Islet precursor cell (in vitro differentiated cells): Measurements from ENCODE around the gene SLC25A51.

Experiments used
- DNase-seq: peaks from one replicate; pipeline ENCODE4 v3.0.0-alpha.2; 2018

Gene SLC25A51

DNA sequence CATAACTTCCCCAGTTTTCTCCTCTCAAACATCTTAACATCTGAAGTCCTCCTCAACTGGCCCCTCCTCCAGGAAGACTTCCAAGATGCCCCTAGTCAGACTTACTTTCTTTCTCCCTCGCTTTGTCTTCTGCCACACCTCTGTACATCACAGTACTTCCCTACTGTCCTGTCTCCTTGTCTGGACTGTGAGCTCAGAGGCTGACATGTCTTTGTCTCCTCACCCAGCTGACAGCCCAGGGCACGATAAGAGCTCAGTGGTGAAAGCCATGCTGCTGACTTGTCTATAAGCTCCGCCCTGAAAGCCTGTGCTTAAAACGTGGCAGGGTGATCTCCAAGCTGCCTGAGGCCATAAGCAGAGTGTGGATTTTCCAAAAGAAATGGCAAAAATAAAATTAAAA, 33.0 kb upstream of the SLC25A51 start:
- peak; percentile 95 for DNase-seq

DNA sequence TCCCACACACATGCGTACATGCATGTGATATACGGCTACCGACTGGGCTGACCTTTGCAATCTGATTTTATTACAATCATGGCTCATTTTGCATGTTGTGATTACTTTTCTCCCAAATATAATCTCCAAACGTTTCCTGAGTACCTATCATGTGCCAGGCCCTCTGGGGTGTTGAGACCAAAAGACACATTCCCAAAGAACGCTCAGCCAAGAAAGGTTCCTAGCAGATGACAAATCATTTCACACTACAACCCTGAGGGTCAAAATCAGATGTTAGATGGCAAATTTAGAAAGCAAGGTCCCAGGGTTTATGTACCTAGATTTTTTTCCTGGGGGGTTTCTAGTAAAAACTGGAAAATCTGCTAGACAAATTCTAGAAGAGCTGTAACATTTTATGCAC, 32.4 kb upstream of the SLC25A51 start:
- no peak for DNase-seq

DNA sequence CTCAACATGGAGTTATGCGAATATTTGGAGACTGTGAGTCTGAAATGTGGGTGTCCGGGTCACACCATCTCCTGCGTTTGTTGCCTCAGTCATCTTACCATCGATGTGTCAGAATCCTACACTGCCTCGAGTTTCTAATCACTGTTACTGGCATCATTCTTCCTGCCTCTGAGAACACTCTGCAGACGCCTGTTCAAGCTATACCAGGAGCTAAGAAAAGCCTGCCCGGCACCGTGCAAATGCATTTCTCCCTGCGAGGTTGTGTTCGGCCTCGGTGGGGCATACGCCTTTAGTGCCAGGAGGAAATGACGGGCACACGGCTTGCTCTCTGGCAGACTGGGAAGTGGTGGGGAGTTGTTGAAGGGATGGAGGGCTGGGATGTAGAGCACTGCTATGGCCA, 31.2 kb upstream of the SLC25A51 start:
- DNase-seq = no peak

DNA sequence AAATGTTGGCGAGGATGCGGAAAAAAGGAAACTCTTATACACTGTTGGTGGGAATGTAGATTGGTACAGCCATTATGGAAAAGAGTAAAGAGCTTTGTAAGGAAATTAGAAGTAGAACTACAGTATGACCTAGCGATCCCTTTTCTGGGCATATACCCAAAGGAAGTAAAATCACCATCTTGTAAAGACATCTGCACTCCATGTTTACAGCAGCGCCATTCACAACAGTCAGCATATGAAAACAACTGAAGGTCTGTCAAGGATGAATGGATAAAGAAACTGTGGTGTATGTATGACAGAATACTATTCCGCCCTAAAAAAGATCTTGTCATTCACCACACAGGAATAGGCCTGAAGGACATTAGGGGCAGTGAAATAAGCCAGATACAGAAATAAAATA, 27.7 kb upstream of the SLC25A51 start:
- DNase-seq = no peak

DNA sequence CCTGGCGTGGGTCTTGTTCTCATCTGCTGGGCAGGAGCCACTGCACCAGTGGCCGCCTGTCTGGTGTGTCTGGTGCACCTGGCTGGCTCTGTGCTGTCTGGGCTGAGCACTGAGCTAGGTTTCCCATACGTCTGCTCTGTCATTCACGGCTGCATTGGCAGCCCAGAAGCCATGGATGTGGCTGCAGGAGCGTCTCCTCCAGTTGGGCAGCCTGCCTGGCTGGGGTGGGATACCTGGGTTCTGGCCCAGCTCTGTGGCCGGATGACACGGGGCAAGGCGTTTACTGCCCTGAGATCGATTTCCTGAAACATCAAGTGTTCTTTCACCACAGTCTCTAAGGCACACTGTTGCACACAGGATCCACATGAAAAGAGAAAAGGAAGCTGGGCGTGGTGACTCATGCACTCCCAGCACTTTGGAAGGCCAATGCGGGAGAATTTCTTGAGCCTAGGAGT, 25.5 kb upstream of the SLC25A51 start:
- DNase-seq = no peak

DNA sequence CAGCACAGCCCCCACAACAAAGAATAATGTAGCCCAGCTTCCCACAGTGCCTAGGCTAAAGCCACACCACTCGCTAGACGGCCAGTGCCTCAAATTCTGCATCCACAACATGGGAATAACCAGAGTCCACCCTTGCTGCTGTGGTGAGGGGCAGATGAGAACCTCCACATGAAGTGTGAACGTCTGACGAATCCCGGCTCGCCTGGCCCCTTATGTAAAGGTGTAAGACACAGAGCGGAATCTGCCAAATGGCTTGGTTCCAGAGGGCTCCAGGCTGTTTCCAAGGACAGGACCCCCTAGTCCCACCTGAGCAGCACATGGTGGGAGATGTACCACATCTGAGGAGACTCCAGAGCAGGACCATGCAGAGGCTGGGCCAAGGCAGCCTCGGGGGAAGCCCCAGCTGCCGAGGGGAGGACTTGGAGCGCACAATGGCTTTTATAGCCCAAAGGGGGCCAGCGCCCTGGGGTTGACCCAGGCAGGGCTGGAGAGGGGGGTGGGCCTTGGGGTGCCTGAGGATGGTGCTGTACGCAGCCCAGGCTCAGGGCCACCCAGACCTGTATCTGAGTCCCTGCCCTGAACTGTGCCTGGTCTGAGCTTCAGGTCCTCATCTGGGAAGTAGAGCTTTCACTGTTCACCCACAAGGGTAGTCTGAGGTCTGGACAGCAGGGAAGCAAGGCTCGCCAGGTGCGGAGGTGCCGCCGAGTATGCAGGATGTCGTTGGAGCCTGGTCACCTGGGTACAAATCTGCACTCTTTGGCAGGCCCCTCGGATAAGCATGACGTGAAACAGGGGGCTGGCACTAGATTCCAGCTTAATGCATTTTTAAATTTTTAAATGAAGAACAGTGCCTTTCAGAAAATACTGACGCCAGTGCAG, 24.9 kb upstream of the SLC25A51 start:
- DNase-seq = no peak

DNA sequence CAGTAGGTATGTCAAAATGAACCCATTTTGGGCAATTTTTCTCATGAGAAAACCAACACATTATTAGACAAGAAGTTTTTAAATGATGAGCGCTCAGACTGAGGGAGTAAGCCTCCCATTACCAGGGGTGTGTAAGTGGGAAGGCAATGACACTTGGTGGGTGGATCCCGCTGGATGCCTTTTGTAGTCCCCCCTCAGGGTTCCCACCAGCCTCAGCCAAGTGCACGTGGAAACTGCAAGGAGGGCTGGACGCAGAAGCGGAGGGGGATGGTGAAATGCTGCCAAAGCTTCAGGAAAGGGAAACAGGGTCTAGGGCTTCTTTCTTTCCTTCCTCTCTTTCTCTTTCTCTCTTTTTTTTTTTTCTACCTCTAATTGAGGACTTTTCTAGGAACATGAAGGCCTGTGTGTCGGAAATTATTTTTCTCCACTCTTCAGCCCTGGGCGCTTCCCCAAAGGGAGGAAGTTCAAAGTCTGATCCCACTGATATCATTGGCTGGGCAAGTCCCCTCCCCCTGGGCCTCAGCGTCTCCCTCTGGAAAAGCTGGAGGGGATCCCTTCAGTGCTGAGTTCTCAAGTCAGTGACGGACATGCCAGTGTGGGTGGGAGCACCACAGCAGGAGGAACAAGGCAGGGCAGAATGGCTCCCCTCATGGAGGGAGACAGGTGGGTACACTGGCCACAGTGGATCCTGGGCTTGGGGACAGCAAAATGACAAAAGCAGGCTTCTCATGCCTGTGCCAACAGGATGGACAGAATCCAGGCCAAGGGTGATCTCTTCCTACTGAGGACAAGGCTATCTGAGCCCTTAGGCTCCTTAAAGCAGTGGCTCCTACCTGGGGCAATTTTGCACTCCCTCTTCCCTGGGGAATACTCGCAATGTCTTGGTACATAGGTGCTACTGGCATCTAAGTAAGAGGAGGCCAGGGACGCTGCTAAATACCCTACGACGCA, 23.9 kb upstream of the SLC25A51 start:
- DNase-seq = no peak

DNA sequence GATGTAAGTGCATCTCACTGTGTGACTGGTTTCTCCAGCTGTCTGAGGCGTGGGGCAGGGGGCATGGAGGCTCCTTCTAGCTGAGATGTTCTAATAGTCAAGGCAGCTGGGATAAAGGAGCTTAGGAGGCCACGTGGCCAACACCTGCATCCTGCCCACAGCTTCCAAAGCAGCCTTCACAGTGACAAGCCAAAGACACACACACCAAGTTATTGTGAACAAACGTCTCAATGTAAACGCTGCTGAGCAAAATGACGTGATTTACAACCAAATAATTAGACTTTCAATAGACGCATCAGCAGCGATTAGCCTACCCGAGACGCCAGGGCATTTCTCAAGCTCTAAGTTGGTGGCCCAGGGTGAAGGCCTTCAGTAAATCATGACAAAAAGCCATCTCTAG, 23.2 kb upstream of the SLC25A51 start:
- no peak for DNase-seq

DNA sequence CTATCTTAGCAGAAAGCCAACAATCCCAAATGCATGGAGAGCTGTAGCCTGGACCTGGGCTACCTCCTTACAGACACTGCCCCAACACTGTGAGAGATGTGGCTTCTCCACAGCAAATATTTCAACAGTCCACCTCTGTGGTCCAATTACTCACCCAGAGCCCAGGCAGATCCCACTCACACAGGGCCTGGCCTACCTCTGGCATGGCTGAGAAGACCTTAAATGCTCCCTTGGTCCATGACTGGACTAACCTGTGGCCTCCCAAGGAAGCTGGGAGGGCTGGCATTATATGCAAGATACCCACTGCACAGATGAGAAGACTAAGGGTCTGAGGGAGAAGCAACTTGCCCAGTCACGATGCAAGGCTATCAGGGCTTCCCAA, 22.8 kb upstream of the SLC25A51 start:
- no peak for DNase-seq

DNA sequence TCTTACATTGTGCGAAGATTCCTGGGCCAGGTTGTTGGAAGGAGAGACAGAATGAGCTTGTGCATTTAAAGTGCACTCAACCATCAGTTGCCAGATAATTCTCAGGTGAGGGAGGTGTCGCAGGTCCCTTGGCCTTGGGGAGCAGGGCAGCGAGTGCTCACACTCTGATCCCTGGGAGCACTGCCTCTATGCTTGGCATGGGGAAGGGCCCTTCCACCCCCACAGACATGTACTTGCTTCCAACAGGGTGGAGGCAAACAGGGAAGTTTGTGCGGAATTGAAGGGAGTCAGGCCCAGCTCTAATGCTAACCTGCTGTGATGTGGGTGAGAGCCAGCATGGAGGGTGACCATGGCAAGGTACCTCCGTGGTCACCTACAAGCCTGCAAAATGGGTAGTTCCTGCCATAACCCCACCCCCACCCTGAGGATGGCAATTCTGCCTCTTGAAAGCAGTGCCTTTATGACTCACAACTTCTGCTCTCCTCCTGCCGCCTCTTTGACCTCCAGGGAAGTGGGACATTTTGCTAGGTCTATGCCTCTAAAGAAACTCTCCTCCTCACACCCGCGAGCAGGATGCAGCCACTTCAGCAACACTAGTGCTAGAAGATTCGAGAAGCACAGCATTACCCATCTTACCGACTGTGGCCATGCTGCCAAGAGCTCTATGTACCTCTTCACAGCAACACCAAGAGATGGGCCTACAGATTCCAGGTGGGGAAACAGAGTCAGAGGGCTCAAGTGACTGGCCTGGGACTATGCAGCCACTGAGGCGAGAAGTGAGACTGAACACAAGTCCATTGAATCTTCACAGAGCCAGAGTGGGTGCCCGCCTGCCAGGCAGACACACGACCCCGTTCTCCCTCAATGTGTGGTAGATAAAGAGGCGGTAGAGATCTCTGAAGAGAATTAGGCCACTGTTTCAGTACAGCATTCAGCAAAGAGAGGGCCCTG, 22.1 kb upstream of the SLC25A51 start:
- DNase-seq = no peak

DNA sequence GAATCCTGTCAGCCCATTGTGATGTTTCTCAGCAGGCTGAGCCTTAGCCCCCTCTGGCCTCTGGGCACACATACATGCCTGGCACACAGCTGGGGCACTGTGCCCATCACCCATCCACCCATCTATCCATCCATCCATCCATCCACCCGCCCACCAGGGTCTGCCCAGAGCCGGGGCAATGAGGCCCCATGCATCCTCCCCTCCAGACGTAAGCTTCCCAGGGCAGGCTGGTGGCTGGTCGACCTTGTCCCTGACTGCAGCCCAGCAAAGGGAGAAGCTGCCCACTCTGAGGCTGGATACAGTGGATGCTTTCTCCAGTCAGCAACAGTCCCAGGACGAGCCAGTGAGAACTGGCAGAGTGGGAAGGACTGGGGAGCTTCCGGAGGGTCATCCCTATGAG, 21.1 kb upstream of the SLC25A51 start:
- peak; percentile 49 for DNase-seq

DNA sequence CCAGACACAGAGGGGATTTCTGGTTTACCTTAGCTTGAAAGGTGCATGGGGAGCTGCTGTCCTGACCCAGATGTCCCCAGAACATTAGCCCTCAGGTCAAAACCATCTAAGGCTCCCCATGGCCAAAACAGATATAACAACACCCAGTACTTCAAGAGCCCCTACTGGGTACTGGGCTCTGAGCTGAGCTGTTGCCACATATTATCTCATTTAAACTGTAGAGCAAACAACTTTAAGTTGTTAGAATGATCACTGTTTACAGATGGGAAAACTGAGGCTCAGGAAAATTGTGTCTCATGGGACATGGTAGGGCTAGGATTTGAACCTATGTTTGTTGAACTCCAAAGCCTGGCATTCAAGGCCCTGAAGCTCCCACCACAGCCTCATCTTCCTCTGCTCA, 20.6 kb upstream of the SLC25A51 start:
- no peak for DNase-seq

DNA sequence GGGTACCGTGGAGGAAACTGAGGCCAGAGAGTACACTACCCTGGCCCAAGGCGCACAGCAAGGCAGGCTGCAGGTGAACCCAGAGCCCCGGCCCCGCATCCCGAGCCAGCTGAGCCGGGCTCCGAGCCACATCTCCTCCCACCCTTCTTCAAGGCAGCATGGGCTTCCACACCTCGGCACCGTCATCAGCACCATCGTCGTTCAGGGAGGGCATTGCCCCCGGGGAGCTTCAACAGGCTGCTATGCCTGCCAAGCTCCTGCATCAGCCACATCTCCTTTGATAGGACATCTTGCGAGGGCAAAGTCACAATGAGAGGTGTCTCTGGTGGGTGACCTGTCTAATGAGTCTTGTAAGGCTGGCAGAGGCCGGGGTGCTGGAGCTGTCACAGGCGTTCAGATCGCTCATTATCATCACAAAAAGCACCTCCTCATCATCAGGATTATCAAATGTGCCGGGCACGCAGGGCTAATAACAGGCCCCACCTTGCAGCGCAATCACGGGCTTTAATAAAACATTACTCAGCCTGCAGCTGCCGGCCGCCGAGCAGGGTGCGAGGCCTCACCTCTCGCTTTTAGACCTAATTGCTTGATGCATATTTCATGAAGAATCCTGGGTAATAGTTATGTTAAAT, 20.0 kb upstream of the SLC25A51 start:
- peak; percentile 47 for DNase-seq

DNA sequence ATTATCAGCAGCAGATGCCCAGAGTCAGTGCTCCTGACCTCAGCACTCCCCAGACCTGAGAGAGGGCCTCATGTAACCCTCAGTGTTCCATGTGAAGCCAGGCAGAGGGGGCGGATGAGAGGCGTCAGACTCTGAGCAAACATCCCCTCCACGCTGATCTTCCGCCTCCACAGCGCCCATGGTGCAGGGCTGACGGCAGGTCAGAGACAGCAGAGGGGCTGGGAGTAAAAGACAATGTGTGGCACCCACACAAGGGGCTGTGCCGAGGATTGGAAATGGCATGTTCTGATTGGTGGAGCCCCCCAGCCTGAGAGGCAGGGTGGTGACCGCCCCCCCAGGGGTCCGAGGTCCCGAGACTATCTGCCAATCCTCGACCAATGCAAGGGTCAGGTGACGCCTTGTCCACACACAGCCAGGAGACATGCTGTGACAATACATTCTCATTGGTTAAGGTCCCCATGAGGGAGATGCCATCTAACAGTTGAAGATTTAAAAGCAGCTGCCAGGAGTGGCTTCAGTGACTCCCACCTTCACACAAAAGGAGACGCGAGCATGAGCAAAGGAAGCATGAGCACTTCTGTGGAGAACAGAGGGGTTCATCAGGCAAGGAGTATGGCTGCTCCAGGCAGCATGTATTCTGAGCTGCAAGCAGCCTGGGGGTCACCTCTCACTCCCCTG, 19.3 kb upstream of the SLC25A51 start:
- DNase-seq = no peak

DNA sequence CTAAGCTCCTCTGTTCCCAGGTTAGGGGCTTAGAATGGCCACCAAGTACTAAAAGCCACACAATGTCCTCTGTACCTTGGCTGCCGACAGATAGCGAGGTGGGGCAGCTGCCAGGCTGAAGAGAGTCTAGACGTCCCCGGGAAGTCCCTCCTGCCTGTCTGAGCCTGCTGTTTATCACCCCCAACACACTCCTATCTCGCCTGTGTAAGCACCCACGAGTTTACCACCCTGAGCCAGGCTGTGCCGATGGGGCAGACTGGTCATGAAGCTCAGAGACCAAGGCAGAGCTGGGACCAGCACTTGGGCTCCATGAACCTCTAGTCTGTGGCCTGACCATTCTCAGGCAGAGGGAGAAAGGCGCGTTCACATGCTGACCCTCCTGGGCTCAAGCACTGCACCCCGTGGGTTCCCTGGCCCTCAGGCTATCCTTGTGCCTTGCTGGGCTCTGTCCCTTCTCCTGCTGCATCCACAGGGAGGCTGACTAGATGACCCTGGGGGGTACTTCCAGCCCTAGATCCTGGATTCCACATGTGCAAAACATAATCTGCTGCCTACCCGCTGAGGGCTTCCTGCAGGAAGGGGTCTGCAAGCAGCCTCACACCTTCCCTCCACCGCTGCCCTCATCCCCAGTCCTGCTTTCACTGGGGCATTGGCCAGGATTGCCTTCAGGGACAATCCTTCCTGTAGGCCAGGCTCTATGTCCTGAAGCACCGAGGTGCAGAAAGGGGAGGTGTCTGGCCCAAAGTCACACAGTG, 18.6 kb upstream of the SLC25A51 start:
- DNase-seq = peak; percentile 53

DNA sequence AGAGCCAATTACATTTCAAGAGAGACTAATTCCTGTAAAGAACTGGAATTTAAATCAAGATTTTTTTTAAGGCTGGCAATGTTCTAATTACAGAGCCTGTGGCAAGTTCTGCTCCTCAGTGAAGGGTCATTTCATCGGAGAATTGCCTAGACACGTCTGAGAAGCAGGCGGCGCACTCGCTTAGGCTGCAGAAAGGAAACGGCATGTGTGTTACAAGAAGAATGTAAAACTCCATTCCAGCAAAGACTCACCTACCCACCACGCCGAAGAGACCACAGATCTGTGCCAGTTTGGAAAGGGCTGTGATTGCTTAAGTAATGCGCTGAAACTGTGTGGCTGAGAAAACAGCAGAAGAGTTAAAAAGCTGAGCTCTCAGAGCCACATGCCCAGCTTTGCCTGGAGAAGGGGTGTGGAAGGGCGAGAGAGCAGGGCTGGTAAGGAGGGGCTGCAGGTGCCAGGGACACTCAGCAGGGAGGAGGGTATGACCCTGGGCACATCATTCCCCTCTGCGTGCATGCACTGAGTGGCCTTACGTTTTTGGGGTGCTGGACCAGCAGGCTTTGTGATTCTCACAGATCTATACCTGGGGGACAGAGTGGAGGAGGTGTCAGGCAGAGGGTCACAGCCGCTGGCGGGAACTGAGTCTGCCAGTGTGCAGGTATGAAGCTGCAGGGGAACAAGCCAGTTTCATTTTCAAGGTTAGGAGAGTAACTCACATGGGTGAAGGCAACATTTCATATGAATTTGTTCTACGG, 17.8 kb upstream of the SLC25A51 start:
- peak; percentile 50 for DNase-seq

DNA sequence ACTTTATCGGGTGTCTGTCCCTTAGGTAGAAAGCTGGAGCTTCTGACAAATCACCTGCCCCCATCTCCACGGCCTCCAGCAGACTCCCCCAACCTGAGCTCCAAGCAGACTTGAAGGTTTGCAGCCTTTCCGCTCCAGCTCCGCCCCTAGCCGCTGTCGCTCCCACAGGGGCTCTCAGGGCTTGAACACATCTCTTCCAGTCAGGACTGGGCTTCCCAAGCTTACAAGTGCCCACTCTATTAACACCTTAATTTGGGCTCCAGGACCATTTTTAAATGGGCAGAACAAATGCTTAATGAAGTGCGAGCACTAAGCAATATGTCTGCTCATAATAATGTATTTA, 17.2 kb upstream of the SLC25A51 start:
- peak; percentile 45 for DNase-seq

DNA sequence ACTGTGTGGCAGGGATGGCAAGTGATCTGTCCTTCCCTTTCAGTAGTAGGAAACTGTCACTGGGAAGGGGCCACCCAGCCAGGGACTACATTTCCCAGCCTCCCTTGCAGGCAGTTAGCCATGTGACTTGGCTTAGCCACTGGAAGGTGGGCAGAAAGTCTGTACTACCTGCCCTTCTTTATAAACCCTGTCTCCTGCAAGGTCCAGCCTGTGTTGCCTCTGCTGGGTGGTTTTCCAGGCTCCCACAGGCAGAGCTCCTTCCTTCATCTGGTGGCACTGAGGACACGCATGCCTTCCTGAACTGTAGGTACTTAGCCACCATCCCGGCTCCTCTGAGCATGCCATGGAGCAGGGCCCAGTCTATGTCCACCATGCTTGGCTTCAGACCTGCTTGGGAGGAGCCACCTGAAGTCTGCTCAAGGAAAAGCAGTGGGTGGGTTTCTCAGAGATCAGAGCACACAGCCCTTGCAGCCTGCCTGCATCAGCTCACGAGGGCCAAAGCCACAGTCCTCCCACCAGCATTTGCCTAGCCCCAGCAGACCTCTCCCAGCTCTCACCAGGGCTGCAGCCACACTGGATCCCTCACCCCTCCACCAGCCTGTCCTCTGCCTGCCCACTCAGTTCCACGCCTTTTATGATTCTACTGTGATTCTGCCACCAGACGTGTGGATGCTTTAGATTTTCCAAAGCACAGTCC, 16.7 kb upstream of the SLC25A51 start:
- peak; percentile 57 for DNase-seq

DNA sequence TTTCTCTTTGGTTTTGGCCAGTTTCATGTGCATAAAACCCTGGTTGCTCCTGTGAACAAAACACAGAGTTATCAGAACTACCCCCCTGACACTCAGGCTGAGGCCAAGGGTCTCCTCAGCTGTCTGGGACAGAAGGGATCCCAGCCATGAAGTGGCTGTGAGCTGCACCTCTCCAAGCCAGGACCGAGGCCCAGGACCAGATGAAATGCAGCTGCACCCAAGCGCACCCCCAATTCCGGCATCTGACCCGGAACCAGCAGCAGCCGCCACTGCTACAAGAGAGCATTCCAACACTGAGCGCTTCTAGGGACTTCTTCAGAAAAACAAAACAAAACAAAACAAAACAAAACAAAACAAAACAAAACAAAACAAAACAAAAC, 16.0 kb upstream of the SLC25A51 start:
- no peak for DNase-seq
